MM.1S (cell line): ENCODE results near the gene LINC00305.

Experiments used
- DNase-seq: peaks from one replicate; pipeline ENCODE4 v3.0.0-alpha.2; 2015
- H2AFZ ChIP-seq: fragments of 300-600 bp; sonication (generic); 2 replicates; pipeline ENCODE4 v1.6.0; 2016; ENCODE audit warnings: antibody characterized with exemption, low read length
- H3F3A ChIP-seq: fragments of 300-600 bp; sonication (generic); 2 replicates; pipeline ENCODE4 v1.6.1; 2016; ENCODE audit warnings: mild to moderate bottlenecking, antibody characterized with exemption, low read length, moderate library complexity, mixed read lengths; ENCODE audit not compliant: insufficient read depth
- H3K27ac ChIP-seq: fragments of 300-600 bp; sonication (generic); 2 replicates; pipeline ENCODE4 v1.5.1; 2016; ENCODE audit warnings: mild to moderate bottlenecking, low read length
- H3K27me3 ChIP-seq: fragments of 300-600 bp; sonication (generic); replicated peaks from 2 replicates; pipeline ENCODE4 v1.6.0; 2016; ENCODE audit warnings: low read length; ENCODE audit not compliant: insufficient read depth
- H3K36me3 ChIP-seq: fragments of 300-600 bp; sonication (generic); replicated peaks from 2 replicates; pipeline ENCODE4 v1.6.1; 2016; ENCODE audit warnings: mild to moderate bottlenecking, low read length, mixed read lengths; ENCODE audit not compliant: insufficient read depth
- H3K4me1 ChIP-seq: fragments of 300-600 bp; sonication (generic); 2 replicates; pipeline ENCODE4 v1.6.1; 2016; ENCODE audit warnings: low read length, mixed read lengths
- H3K4me2 ChIP-seq: fragments of 300-600 bp; sonication (generic); 2 replicates; pipeline ENCODE4 v1.6.0; 2016; ENCODE audit warnings: low read depth, low read length
- H3K4me3 ChIP-seq: fragments of 300-600 bp; sonication (generic); 2 replicates; pipeline ENCODE4 v1.5.1; 2016; ENCODE audit warnings: low read length, mixed read lengths
- H3K79me2 ChIP-seq: fragments of 300-600 bp; sonication (generic); 2 replicates; pipeline ENCODE4 v1.6.1; 2016; ENCODE audit warnings: mixed run types, low read length, mixed read lengths
- H3K9ac ChIP-seq: fragments of 300-600 bp; sonication (generic); 2 replicates; pipeline ENCODE4 v1.6.1; 2016; ENCODE audit warnings: low read length, mixed read lengths
- H3K9me2 ChIP-seq: fragments of 300-600 bp; sonication (generic); replicated peaks from 2 replicates; pipeline ENCODE4 v1.6.1; 2016; ENCODE audit warnings: mild to moderate bottlenecking, low read length, mixed read lengths; ENCODE audit not compliant: insufficient read depth
- H3K9me3 ChIP-seq: fragments of 300-600 bp; sonication (generic); replicated peaks from 2 replicates; pipeline ENCODE4 v1.6.1; 2016; ENCODE audit warnings: mild to moderate bottlenecking, low read length, mixed read lengths; ENCODE audit not compliant: insufficient read depth
- H4K20me1 ChIP-seq: fragments of 300-600 bp; sonication (generic); 2 replicates; pipeline ENCODE4 v1.6.1; 2016; ENCODE audit warnings: mild to moderate bottlenecking, low read length, moderate library complexity, mixed read lengths; ENCODE audit not compliant: insufficient read depth
- CTCF ChIP-seq: fragments of 300-600 bp; sonication (generic); IDR thresholded peaks from 2 replicates; pipeline ENCODE4 v1.5.1; 2016; ENCODE audit warnings: antibody characterized with exemption, low read length, mixed read lengths
- EZH2 ChIP-seq: fragments of 300-600 bp; sonication (generic); optimal IDR thresholded peaks from 2 replicates; pipeline ENCODE3; 2017; ENCODE audit warnings: low read depth, mild to moderate bottlenecking, antibody characterized with exemption, low read length, mixed read lengths
- EZH2phosphoT487 ChIP-seq: fragments of 300-600 bp; sonication (generic); IDR thresholded peaks from 2 replicates; pipeline ENCODE4 v1.6.1; 2018; ENCODE audit warnings: antibody characterized with exemption, low read length

Gene LINC00305

GRCh38 chr18:64044616-64045015 lies 104.3 kb downstream of the LINC00305 start:
- no peak overlapping the region for H3K4me3 ChIP-seq
- no peaks in the 10 kb centered on the region for H3K9me2 ChIP-seq
- no peaks in the 10 kb centered on the region for H3K36me3 ChIP-seq
- H3K27ac ChIP-seq = no peak overlapping the region
- no peaks in the 10 kb centered on the region for H4K20me1 ChIP-seq
- no peaks in the 10 kb centered on the region for H3K27me3 ChIP-seq
- no peak overlapping the region for H3K4me2 ChIP-seq
- no peaks in the 10 kb centered on the region for H3K9me3 ChIP-seq
- H3K9ac ChIP-seq = no peak overlapping the region
- no peaks in the 10 kb centered on the region for H3F3A ChIP-seq
- no peak overlapping the region for H2AFZ ChIP-seq
- H3K79me2 ChIP-seq = no peaks in the 10 kb centered on the region
- no peaks in the 10 kb centered on the region for H3K4me1 ChIP-seq
- no peak for DNase-seq
- TF ChIP-seq EZH2phosphoT487 (no peak), EZH2 (no peak), CTCF (no peak)

GRCh38 chr18:64042728-64043358 lies 106.0 kb downstream of the LINC00305 start:
- no peaks in the 10 kb centered on the region for H3K9me2 ChIP-seq
- no peaks in the 10 kb centered on the region for H3K9me3 ChIP-seq
- H3K36me3 ChIP-seq = no peaks in the 10 kb centered on the region
- no peak overlapping the region for H3K9ac ChIP-seq
- no peaks in the 10 kb centered on the region for H3K79me2 ChIP-seq
- H3F3A ChIP-seq = no peaks in the 10 kb centered on the region
- H3K27ac ChIP-seq = no peak overlapping the region
- no peaks in the 10 kb centered on the region for H4K20me1 ChIP-seq
- H3K4me1 ChIP-seq = no peaks in the 10 kb centered on the region
- no peaks in the 10 kb centered on the region for H3K27me3 ChIP-seq
- no peak overlapping the region for H3K4me3 ChIP-seq
- TF ChIP-seq EZH2phosphoT487 (no peak), CTCF (no peak), EZH2 (no peak)
- no peak overlapping the region for H3K4me2 ChIP-seq
- DNase-seq = no peak
- no peak overlapping the region for H2AFZ ChIP-seq

GRCh38 chr18:64037812-64038414 lies 111.0 kb downstream of the LINC00305 start:
- no peaks in the 10 kb centered on the region for H3K9me2 ChIP-seq
- peak; percentile 58 for DNase-seq
- no peak overlapping the region for H2AFZ ChIP-seq
- H3F3A ChIP-seq = no peaks in the 10 kb centered on the region
- H3K9ac ChIP-seq = no peak overlapping the region
- no peaks in the 10 kb centered on the region for H3K9me3 ChIP-seq
- H3K4me3 ChIP-seq = no peak overlapping the region
- H3K79me2 ChIP-seq = no peaks in the 10 kb centered on the region
- H3K27ac ChIP-seq = no peak overlapping the region
- no peak overlapping the region for H3K4me2 ChIP-seq
- H3K4me1 ChIP-seq = no peaks in the 10 kb centered on the region
- peak; percentile 62 for TF ChIP-seq CTCF
- no peak for TF ChIP-seq EZH2
- no peak for TF ChIP-seq EZH2phosphoT487
- H4K20me1 ChIP-seq = no peaks in the 10 kb centered on the region
- H3K27me3 ChIP-seq = no peaks in the 10 kb centered on the region
- no peaks in the 10 kb centered on the region for H3K36me3 ChIP-seq
